ENCODE measurements around the gene NTRK3.

- TF ChIP-seq CTCF (IDR thresholded peaks at IDR 0.05; ENCODE audit: insufficient read depth, low read length) (no peak), POLR2AphosphoS5 (IDR thresholded peaks at IDR 0.05; ENCODE audit: low read depth) (no peak), SPI1 (IDR thresholded peaks at IDR 0.05; ENCODE audit: borderline replicate concordance, low read depth) (no peak), REST (IDR thresholded peaks at IDR 0.05; ENCODE audit: insufficient replicate concordance, low read depth) (no peak), GABPA (IDR thresholded peaks at IDR 0.05; ENCODE audit: low read depth) (no peak)
Observed at GRCh38 chr15:88073391-88073691, 183.2 kb downstream of the NTRK3 start.
